Effector memory CD4-positive, alpha-beta T cell (primary cell): ENCODE data around the gene PRDM2.

Experiments
- DNase-seq, 3 donors: peaks; one replicate each; pipeline ENCODE4 v3.0.0-alpha.2; 2020
- H3K27ac ChIP-seq: 2 replicates; pipeline ENCODE4 v1.7.0; 2013; ENCODE audit warnings: mild to moderate bottlenecking, low read length, moderate library complexity; ENCODE audit not compliant: insufficient read depth, poor library complexity, severe bottlenecking
- H3K27me3 ChIP-seq: replicated peaks from 2 replicates; pipeline ENCODE4 v1.7.0; 2013; ENCODE audit warnings: mild to moderate bottlenecking, low read length; ENCODE audit not compliant: insufficient read depth, control insufficient read depth, poor library complexity, severe bottlenecking
- H3K36me3 ChIP-seq: 2 replicates; pipeline ENCODE4 v1.7.0; 2013; ENCODE audit warnings: mild to moderate bottlenecking, low read length, moderate library complexity; ENCODE audit not compliant: control insufficient read depth, insufficient read depth
- H3K4me1 ChIP-seq: 2 replicates; pipeline ENCODE4 v1.7.0; 2013; ENCODE audit warnings: low read length, mild to moderate bottlenecking; ENCODE audit not compliant: control insufficient read depth, insufficient read depth, poor library complexity, severe bottlenecking
- H3K4me3 ChIP-seq: 2 replicates; pipeline ENCODE4 v1.7.0; 2013; ENCODE audit warnings: low read length, low read depth, mild to moderate bottlenecking; ENCODE audit not compliant: insufficient read depth, poor library complexity, severe bottlenecking
- H3K9me3 ChIP-seq: 2 replicates; pipeline ENCODE4 v1.7.0; 2013; ENCODE audit warnings: mild to moderate bottlenecking, low read length, moderate library complexity; ENCODE audit not compliant: control insufficient read depth

PRDM2 gene

GRCh38 chr1:13807209-13807608 lies 107.2 kb downstream of the PRDM2 start:
- no peaks in the 10 kb centered on the region for H3K4me1 ChIP-seq
- no peaks in the 10 kb centered on the region for H3K27me3 ChIP-seq
- H3K36me3 ChIP-seq: no peaks in the 10 kb centered on the region
- no peaks in the 10 kb centered on the region for H3K9me3 ChIP-seq
- DNase-seq: no peak
- no peak overlapping the region for H3K27ac ChIP-seq
- no peak overlapping the region for H3K4me3 ChIP-seq

- no peak for DNase-seq
- no peaks in the 10 kb centered on the region for H3K9me3 ChIP-seq
- no peaks in the 10 kb centered on the region for H3K36me3 ChIP-seq
- H3K4me3 ChIP-seq: no peak overlapping the region
- no peak overlapping the region for H3K27ac ChIP-seq
- no peaks in the 10 kb centered on the region for H3K27me3 ChIP-seq
- H3K4me1 ChIP-seq: no peaks in the 10 kb centered on the region
Observed at GRCh38 chr1:13808729-13809131, 108.7 kb downstream of the PRDM2 start.

- Histone ChIP-seq H3K27ac (no peak overlapping the region), H3K9me3 (no peaks in the 10 kb centered on the region), H3K4me3 (no peak overlapping the region), H3K27me3 (no peaks in the 10 kb centered on the region), H3K36me3 (no peaks in the 10 kb centered on the region), H3K4me1 (no peaks in the 10 kb centered on the region)
- DNase-seq: peak in 1 of 3 donors; percentile 53
Observed at GRCh38 chr1:13809461-13810159, 109.6 kb downstream of the PRDM2 start.

GRCh38 chr1:13812456-13813397 lies 112.7 kb downstream of the PRDM2 start:
- no peak for DNase-seq
- H3K9me3 ChIP-seq: no peaks in the 10 kb centered on the region

GRCh38 chr1:13813398-13814012 lies 113.5 kb downstream of the PRDM2 start:
- DNase-seq: peak; percentile 20 to 37 (median 22)
- Histone ChIP-seq H3K27ac (no peak overlapping the region), H3K4me1 (no peaks in the 10 kb centered on the region), H3K9me3 (no peaks in the 10 kb centered on the region), H3K36me3 (no peaks in the 10 kb centered on the region), H3K4me3 (no peak overlapping the region), H3K27me3 (no peaks in the 10 kb centered on the region)

More at GRCh38 chr1:13812456-13813397, 112.7 kb downstream of the PRDM2 start:
- Histone ChIP-seq H3K4me1 (no peaks in the 10 kb centered on the region), H3K27me3 (no peaks in the 10 kb centered on the region), H3K36me3 (no peaks in the 10 kb centered on the region), H3K27ac (no peak overlapping the region), H3K4me3 (no peak overlapping the region)

GRCh38 chr1:13814131-13814530 lies 114.1 kb downstream of the PRDM2 start:
- H3K4me3 ChIP-seq: no peak overlapping the region
- no peak for DNase-seq
- no peaks in the 10 kb centered on the region for H3K36me3 ChIP-seq

GRCh38 chr1:13816016-13816760 lies 116.2 kb downstream of the PRDM2 start:
- no peaks in the 10 kb centered on the region for H3K27me3 ChIP-seq

More at GRCh38 chr1:13814131-13814530, 114.1 kb downstream of the PRDM2 start:
- Histone ChIP-seq H3K27ac (no peak overlapping the region), H3K4me1 (no peaks in the 10 kb centered on the region), H3K9me3 (no peaks in the 10 kb centered on the region), H3K27me3 (no peaks in the 10 kb centered on the region)

GRCh38 chr1:13817906-13818305 lies 117.9 kb downstream of the PRDM2 start:
- Histone ChIP-seq H3K9me3 (no peaks in the 10 kb centered on the region), H3K4me1 (no peaks in the 10 kb centered on the region), H3K4me3 (no peak overlapping the region), H3K36me3 (peaks cover 12% of the 10 kb centered on the region), H3K27ac (no peak overlapping the region), H3K27me3 (no peaks in the 10 kb centered on the region)
- DNase-seq: no peak

More at GRCh38 chr1:13816016-13816760, 116.2 kb downstream of the PRDM2 start:
- Histone ChIP-seq H3K9me3 (no peaks in the 10 kb centered on the region), H3K4me1 (no peaks in the 10 kb centered on the region), H3K4me3 (no peak overlapping the region), H3K36me3 (peaks cover 5% of the 10 kb centered on the region), H3K27ac (no peak overlapping the region)
- no peak for DNase-seq

GRCh38 chr1:13818926-13819325 lies 118.9 kb downstream of the PRDM2 start:
- Histone ChIP-seq H3K4me1 (no peaks in the 10 kb centered on the region), H3K27ac (no peak overlapping the region), H3K27me3 (no peaks in the 10 kb centered on the region), H3K9me3 (no peaks in the 10 kb centered on the region), H3K4me3 (no peak overlapping the region), H3K36me3 (peaks cover 18% of the 10 kb centered on the region)
- no peak for DNase-seq
